GM19452 (cell line): Measurements from ENCODE around the gene DCHS1.
A peak's percentile ranks its signal among the peaks of the same experiment; 100 is the strongest.

Experiments
- ATAC-seq: cut with Tn5 transposase; IDR thresholded peaks from one replicate; pipeline ENCODE4 v1.9.1; 2021; ENCODE audit not compliant: unreplicated experiment

Gene DCHS1

GRCh38 chr11:6671991-6672390, 16.4 kb upstream of the DCHS1 start:
- no peak for ATAC-seq

GRCh38 chr11:6670202-6670830, 14.7 kb upstream of the DCHS1 start:
- ATAC-seq = no peak

- ATAC-seq = peak; percentile 45
Measured at GRCh38 chr11:6667733-6668374, 12.2 kb upstream of the DCHS1 start.

- ATAC-seq = no peak
Measured at GRCh38 chr11:6666302-6667183, 10.9 kb upstream of the DCHS1 start.

- ATAC-seq = no peak
Measured at GRCh38 chr11:6664551-6664950, 8.9 kb upstream of the DCHS1 start.

- ATAC-seq = no peak
Measured at GRCh38 chr11:6663794-6664469, 8.3 kb upstream of the DCHS1 start.

- ATAC-seq = no peak
Measured at GRCh38 chr11:6660712-6661111, 5.1 kb upstream of the DCHS1 start.

GRCh38 chr11:6658647-6659046, 3.0 kb upstream of the DCHS1 start:
- ATAC-seq = no peak

- ATAC-seq = no peak
Measured at GRCh38 chr11:6657346-6657745, 1.7 kb upstream of the DCHS1 start.

GRCh38 chr11:6656936-6657335, 1.3 kb upstream of the DCHS1 start:
- ATAC-seq = no peak

GRCh38 chr11:6656584-6656915, 941 bp upstream of the DCHS1 start:
- no peak for ATAC-seq

GRCh38 chr11:6655020-6655789, 404 bp downstream of the DCHS1 start:
- no peak for ATAC-seq

GRCh38 chr11:6654281-6655019, 1.2 kb downstream of the DCHS1 start:
- no peak for ATAC-seq

GRCh38 chr11:6653656-6654055, 2.0 kb downstream of the DCHS1 start:
- no peak for ATAC-seq

- no peak for ATAC-seq
Measured at GRCh38 chr11:6653097-6653496, 2.5 kb downstream of the DCHS1 start.

- ATAC-seq = no peak
Measured at GRCh38 chr11:6652182-6652581, 3.4 kb downstream of the DCHS1 start.

GRCh38 chr11:6650980-6651379, 4.6 kb downstream of the DCHS1 start:
- no peak for ATAC-seq

GRCh38 chr11:6650104-6650503, 5.5 kb downstream of the DCHS1 start:
- no peak for ATAC-seq

GRCh38 chr11:6648501-6648900, 7.1 kb downstream of the DCHS1 start:
- no peak for ATAC-seq

GRCh38 chr11:6647836-6648235, 7.8 kb downstream of the DCHS1 start:
- ATAC-seq = no peak
